ENCODE data around the gene LARP1.
"Not testable (repeated sequence)": the region's sequence is repeated elsewhere in the genome, so short reads cannot be mapped to it uniquely, and the experiment has no call there.

Gene LARP1

DNA sequence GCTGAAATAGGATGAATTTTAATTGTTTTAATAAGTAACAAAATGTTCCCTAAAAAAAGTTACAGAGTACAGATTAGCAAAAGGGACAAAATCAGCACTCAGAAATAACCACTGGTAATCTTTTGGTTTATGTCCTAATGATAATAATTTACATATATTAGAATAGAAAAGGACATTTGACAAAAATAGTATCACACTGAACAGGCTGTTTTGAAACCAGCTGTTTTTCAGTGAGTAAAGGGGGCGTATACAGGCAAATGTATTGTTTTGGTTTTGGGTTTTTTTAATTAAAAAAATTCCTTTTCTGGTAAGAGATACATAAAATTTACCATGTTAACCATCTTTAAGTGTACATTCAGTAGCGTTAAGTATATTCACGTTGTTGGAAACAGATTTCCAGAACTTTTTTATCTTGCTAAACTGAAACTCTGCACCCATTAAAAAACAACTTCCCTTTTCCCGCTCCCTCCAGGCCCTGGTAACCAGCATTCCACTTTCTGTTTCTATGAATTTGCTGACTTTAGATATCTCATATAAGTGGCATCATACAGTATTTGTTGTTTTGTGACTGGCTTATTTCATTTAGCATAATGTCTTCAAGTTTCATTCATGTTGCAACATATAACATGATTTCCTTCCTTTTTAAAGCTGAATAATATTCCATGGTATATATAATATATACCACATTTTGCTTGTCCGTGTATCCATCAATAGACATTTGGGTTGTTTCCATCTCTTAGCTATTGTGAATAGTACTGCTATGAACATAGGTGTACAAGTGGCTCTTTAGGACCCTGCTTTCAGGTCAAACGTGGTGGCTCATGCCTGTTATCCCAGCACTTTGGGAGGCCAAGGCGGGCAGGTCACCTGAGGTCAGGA, 20.6 kb upstream of the LARP1 start:
- DNase-seq (ENCODE audit: low read depth), result no peak

DNA sequence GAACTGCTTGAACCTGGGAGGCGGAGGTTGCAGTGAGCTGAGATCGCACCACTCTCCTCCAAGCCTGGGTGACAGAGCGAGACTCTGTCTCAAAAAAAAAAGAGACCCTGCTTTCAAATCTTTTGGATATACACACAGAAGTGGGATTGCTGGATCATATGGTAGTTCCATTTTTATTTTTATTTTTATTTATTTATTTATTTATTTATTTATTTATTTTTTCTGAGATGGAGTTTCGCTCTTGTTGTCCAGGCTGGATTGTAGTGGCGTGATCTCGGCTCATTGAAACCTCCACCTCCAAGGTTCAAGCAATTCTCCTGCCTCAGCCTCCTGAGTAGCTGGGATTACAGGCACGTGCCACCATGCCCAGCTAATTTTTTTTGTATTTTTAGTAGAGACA, 19.8 kb upstream of the LARP1 start:
- DNase-seq (ENCODE audit: low read depth), result not testable (repeated sequence)

DNA sequence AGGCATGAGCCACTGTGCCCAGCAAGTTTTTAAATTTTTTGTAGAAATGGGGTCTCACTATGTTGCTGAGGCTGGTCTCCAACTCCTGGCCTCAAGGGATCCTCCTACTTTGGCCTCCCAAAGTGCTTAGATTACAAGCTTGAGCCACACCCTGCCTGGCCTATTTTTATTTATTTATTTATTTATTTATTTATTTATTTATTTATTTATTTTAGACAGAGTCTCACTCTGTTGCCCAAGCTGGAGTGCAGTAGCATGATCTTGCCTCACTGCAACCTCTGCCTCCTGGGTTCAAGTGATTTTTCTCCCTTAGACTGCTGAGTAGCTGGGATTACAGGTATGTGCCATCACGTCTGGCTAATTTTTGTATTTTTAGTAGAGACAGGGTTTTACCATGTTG, 18.8 kb upstream of the LARP1 start:
- DNase-seq (ENCODE audit: low read depth), result not testable (repeated sequence)

DNA sequence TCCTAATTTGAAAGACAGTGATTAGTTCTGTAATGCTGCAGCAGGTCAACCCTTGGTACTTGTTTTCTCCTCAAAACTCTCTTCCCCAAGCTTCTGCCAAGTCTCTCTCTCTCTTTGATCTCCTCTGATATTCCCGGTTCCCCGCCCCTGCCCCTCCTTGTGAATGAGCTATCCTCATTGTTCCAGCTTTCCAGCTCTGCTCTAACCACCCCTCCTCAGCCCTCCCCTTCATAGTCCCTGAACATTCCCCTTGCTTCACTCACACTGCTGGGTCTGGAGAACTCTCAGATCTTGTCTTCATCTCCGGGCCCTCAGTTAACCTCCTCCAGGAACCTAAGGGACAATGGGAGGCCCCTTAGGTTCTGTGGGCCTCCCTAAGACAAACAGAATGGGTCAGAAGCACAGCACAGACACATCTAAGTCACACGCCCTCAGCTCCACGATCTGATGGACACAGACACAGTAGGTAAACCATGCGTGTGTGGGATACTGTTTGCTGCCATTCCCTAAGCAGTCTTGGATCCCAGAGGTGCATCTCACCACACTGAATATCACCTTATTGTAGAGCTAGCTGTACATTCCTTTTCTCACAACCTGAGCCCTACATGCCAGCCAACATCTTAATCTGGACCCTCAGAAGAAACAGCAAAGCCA, 17.4 kb upstream of the LARP1 start:
- DNase-seq (ENCODE audit: low read depth), result no peak

DNA sequence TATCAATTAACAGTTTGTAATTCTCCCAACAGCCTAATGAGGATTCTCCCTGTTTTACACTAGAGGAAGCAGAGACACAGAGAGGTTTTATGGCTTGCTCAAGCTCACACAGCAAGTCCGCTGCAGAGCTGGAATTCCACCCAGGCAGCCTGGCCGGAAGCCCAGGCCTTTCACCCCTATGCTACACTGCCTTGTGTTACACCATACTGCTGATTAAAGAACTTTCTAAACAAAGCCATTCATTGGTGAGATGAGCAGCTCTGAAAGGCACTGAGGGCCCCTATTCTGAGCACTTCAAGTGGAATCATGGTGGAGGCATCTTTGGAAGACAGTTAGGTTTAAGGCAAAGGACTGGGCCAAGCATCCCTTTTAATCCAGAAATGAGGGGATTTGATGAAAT, 14.7 kb upstream of the LARP1 start:
- no peak for DNase-seq (ENCODE audit: low read depth)

DNA sequence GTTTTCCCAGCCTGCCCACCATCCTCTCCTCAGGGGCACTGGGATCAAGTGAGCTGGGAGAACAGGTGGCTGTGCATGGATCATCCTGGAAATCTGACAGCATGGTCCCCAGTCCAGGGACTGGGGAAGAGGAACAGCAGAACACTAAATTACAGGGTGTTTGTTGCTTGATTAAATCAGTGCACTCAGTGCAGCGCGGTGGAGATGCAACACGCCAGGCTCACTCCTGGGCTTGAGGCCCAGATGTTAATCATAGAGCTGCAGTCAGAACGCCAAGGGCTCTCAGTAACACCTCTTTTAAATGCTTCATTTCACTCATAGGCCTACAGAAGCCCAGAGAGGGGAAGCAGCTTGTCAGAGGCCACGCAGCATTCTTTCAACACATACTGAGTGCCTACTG, 14.2 kb upstream of the LARP1 start:
- no peak for DNase-seq (ENCODE audit: low read depth)

DNA sequence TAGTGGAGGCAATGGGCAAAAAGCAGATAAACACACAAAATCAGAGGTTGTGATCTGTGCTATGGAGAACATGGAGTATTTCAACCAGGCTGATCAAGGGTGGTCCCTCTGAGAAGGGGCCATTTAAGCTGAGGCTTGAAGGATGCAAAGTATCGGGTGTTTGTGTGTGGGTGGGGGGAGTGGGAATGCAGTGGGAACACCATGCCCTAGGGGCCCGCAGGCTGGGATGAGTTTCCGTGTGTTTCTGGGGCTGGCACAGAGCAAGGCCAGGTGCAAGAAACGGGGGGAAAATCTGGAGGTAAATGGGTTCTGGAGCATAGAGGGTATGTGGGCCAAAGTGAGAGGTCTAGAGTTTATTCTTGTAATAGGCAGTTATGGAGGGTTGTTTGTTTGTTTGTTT, 13.8 kb upstream of the LARP1 start:
- no peak for DNase-seq (ENCODE audit: low read depth)

DNA sequence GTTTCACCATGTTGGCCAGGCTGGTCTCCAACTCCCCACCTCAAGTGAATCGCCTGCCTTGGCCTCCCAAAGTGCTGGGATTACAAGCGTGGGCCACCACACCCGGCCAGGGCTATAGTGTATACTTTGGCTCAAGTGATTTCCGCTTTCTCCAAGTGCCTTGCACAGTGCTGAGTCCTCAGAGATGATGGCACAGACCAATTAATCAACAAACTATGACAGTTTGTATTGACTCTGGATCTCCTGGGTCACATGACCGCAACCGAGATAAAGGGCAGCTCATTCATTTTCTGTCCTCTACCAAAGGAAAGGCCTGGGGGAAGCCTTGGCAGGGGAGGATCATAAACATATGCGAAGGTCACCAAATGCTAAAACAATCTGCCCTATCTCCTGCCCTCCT, 11.4 kb upstream of the LARP1 start:
- no peak for DNase-seq (ENCODE audit: low read depth)

DNA sequence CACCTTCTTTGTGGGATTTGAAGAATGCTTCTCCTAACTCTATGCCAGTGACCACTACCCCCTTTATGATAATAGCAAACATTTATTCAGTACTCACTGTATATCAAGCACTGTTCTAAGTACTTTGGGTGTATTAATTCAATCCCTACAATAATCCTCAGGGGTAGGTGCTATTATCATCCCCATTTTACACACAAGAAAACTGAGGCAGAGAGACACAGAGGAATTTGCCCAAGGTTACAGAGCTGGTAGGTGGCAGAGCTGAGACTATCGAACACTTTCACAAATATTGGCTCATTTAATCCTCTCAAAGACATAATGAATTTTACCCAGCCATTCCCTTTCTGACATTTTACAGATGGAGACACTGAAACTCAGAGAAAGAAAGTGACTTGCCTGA, 9.8 kb upstream of the LARP1 start:
- no peak for DNase-seq (ENCODE audit: low read depth)

DNA sequence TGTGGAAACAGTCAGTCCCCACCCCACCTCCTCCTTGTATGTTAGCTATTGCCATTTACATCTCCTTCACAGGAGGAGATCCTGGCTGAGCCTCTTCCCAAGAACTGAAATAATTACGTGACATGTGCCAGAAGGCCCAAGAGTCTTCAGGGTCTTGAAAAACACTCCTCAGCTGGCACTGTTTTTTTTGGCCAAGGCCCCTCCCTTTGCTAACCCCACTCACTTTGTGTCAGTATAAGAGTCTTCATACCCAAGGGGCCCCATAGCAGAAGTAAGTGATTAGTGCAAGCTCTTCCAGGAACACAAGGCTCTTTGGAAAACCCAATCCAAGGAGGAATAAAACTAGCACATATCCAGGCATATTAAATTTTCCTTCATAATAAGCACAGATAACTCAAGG, 5.7 kb upstream of the LARP1 start:
- no peak for DNase-seq (ENCODE audit: low read depth)

DNA sequence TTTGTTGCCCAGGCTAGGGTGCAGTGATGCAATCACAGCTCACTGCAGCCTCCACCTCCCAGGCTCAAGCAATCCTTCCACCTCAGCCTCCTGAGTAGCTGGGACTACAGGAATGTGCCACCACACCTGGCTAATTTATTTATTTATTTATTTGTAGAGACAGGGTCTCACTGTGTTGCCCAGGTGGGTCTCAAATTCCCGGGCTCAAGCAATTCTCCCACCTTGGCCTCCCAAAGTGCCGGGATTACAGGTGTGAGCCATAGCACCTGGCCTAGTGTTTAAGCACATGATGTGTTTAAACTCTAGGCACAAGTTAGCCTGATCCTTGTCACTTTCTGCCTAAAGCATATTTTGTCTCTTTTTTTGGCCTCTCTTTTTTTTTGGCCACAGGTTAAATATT, 4.5 kb upstream of the LARP1 start:
- not testable (repeated sequence) for DNase-seq (ENCODE audit: low read depth)

DNA sequence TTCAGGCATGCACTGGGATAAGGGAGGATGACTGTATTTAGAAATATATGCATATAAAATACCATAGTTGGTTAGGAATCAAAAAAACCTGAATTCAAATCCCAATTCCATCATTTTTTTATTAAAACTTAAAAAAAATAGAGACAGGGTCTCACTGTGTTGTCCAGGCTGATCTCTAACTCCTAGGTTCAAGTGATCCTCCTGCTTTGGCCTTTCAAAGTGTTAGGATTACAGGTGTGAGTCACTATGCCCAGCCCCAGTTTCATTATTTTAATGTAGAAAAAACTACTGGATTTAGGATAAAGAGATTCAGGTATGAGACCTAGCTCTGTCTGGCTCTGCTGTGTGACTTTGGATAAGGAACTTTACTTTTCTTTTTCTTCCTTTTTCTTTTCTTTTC, 3.3 kb upstream of the LARP1 start:
- DNase-seq (ENCODE audit: low read depth), result no peak

DNA sequence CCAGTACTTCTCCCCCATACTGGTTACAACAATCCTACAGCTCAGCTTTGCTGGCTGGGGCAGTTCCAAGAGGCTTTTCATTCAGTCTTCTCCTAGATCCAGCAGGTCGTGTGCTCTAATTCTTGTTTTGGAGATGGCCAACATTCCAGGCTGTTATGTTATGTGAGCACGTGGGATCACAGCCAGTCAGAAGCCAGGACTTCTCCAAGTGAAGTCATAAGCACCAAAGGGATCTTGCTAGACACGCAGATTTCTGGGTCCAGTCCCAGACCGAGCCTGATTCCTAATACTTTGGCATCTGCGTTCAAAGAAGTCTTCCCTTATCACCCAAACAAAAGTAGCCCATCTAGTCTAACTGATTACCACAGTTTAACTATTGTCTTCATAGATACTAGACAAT, 1.4 kb upstream of the LARP1 start:
- DNase-seq (ENCODE audit: low read depth), result no peak

DNA sequence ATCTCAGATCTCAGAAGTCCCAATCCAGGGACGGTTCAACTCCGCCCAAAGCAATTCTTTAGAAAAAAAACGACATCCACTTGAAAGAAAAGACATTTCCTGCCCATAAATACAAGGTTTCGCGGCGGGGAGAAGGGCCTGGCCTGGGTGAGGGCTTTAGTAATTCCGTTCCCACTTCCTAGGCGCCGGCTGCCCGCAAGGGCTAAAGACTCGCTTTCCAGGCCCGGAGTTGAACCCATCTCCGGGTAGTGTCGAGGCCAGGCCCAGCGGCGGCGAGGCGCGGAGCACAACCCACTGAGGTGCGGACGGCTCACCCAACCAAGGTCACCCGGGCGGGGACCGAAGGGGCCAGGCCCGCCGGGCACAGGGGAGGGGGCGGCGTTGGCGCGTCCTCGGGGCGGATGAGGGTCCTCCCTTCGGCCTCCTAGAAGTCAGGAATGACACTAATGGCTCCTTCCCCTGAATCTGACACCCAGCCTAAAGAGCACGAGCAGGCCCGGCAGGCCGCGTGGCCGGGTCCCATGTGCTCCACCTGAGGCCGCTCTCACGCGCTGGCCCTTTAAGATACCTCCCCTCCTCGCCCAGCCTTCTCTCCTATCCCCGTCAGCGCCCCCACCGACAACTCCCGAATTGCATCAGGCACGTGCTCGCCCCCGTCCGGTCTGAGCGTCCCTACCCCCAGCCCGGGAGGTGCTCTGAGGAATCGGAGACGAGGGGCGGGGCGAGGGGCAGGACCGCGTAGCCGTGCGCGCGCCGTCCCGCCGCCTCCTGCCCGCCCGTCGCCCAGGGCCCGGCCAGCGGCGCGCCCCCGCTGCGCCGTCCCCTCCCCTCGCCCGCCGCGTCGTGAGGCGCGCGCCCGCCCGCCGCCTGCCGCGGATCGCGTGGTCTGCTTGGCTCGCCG, 467 bp upstream of the LARP1 start:
- DNase-seq (ENCODE audit: low read depth), result peak; percentile 92

DNA sequence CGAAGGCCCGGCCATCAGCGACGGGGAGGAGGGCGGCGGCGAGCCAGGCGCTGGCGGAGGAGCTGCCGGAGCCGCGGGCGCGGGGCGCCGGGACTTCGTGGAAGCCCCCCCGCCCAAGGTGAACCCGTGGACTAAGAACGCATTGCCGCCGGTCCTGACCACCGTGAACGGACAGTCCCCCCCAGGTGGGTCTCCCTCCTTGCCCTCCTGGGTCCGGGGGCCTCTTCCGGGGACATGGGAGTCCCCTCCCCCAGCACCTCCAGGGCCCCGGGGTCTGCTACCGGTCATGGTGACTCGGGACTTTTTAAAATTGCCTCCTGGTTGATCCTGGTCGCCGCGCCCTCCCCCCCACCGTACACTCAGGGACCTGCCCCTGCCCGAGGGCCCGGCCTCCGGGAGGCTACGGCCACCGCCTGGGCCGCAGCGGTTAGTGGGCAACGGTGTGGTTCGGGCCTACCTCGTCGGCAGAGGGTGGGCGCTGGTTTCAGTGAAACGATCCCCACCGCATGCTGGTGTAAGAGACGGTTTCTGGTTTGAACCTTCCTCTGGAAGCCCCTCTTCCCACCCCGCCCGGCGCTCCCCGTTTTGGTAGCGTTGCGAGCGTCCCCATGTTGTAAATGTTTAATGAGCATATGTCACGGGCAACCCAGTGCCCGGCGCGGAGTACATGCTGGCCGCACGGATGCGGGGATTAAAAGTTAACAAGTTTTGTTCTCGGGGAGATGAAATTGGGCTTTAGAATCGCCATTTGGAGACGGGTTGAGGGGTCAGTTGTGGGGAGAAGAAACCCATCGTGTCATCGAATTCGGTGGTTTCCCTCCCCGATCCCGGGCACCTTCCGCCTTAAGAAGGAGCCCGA, 1.1 kb downstream of the LARP1 start:
- no peak for DNase-seq (ENCODE audit: low read depth)

DNA sequence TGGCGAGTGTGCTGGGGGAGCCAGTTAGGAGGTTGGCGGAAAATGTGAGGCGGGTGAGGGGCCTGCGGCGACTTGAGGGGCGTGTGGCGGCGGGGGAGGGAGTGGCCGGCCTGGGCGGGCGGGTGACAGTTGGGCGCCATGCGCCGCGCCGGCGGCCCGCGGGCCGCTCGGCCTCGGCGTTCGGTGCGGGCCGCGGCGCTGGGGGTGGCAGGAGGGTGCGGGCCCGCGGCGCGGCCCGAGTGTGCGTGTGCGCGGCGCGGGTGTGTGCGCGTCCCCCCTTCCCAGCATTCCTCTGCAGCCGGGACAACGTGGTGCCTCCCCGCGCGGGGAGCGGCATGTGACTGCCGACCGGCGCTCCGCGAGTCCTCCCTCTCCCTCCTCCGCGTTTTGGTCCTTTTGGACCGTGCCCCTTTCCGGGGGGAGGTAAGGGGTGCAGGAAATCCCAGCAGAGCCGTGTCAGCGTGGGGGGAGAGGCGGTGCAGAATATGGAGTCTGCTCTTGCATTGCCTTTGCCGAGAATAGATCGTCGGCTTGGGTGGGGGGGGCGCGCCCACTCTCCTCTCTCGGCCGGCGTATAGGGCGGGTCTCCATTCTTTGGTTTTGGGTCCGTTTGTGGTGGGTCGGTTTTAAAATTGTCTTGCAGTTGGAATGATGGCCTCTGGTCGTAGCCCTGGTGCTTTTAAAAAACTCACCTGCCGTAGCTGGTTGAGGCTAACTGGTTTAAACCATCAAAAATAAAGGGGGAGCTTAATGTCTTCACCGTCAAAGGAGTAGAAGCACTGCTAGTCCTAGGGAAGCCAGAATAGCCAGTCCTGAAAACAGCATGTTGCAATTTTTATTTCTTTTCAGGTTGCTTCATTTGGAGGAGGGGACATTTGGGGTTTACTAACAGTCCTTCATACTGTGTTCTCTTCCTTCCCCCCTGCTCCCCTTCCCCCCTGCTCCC, 2.0 kb downstream of the LARP1 start:
- DNase-seq (ENCODE audit: low read depth), result no peak

DNA sequence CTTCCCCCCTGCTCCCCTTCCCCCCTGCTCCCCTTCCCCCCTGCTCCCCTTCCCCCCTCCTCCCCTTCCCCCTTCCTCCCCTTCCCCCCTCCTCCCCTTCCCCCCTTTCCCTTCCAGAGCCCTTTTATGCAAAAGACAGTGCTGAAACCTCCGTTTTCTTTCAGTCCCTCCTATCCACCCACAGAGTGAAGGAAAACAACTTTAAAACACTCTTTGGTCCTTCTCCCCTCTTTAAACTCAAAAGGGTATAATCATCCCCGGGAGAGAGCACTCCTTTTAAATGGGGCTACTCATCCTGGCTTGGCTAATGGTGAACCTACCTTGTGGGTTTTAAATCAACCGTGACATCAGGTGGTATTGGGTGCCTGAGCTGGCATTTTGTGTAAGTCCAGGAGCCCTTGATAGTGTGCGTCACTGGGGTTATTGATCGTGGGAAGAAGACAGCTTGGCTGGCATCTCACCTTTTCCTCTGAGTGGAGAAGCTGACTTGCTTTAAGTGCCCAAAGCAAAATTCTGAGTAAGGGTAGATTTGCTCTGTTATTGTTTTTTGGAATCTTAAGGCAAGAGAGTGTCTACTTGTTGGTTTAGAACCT, 2.7 kb downstream of the LARP1 start:
- DNase-seq (ENCODE audit: low read depth), result no peak

DNA sequence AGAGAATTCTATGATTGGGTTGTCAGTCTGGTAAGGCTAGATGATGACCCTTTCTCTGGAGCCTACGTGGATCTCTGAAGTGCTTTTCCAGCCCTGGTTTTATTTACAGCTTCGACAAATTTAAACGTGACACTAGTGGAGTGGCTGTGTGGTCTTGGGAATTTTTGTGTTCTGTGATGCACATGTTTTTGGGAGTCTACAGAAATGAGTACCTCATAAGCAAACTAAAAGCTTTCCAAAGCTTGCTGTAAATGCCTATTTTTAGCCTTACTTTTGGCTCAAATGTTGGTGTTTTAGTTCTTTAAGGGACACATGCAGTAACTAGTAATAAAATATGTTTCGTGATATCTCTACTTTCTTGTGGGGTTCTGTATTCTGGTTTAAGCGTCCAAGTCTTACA, 3.3 kb downstream of the LARP1 start:
- no peak for DNase-seq (ENCODE audit: low read depth)

DNA sequence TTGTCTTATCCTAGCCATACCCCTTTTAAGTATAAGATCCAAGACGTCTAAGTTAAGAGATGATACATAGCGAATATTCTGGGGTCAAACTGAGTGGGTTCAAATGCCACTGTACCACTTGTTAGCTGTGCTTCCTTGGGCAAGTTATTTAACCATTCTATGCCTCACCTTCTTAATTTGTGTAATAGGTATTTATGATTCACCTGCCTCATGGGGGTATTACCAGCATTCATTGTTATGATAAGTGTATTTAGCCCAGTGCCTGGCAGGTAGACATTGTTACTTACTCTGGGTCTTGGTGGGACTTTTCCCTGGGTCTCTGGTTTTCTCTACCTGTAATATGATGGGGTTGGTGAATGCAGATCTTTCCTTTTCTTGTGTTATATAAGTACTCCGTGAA, 3.8 kb downstream of the LARP1 start:
- DNase-seq (ENCODE audit: low read depth), result no peak

DNA sequence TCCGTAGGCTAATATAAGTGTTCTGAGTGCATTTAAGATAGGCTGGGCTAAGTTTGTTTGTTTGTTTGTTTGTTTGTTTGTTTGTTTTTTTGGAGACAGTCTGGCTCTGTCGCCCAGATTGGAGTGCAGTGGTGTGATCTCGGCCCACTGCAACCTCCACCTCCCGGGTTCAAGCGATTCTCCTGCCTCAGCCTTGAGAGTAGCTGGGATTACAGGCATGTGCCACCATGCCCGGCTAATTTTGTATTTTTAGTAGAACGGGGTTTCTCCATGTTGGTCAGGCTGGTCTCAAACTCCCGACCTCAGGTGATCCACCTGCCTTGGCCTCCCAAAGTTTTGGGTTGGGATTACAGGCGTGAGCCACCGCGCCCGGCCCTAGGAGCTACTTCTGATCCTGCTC, 4.7 kb downstream of the LARP1 start:
- not testable (repeated sequence) for DNase-seq (ENCODE audit: low read depth)

All from stimulated activated CD8-positive, alpha-beta memory T cell treated with anti-CD3 and anti-CD28 coated beads, Interleukin-15, amount 100 ng/mL, for 24 hours (primary cell).